IMR-90 (cell line): ENCODE data around the gene SLC8A1. TPM values are rescaled to one million over a fixed set of nuclear protein-coding genes. Genes with fewer than 3 reads are reported as not detected.

ENCODE experiments used
- ATAC-seq: fragments of 200-7000 bp; cut with Tn5 transposase; 2 replicates; pipeline ENCODE4 v1.9.1; 2020; ENCODE audit warnings: low read depth, mild to moderate bottlenecking, moderate library complexity
- BruUV-seq: library from RNA; stranded (reverse); fragments of 400-500 nt; replicated peaks from 2 replicates; lab custom pipeline; 2021; lab: Mats Ljungman, UMichigan
- CTCF ChIA-PET: fragments of 300-600 bp; formaldehyde crosslinking; extraction: SDS; loops from one replicate; lab custom pipeline; 2021; ENCODE audit warnings: antibody characterized with exemption; lab: Yijun Ruan, JAX
- POLR2A ChIA-PET: fragments of 300-600 bp; sonication (Branson Sonifier 250); formaldehyde crosslinking; loops from one replicate; lab custom pipeline; 2022; ENCODE audit warnings: antibody characterized with exemption; ENCODE audit not compliant: unreplicated experiment; lab: Charles Lee
- DNase-seq: peaks from one replicate; pipeline ENCODE4 v3.0.0; 2013
- H2AFZ ChIP-seq: replicated peaks from 2 replicates; pipeline ENCODE3; 2013; ENCODE audit warnings: low read length, mild to moderate bottlenecking; ENCODE audit not compliant: poor library complexity
- H2AK5ac ChIP-seq: 2 replicates; pipeline ENCODE4 v1.6.1; 2013; ENCODE audit warnings: low read depth, low read length, inconsistent platforms
- H2AK9ac ChIP-seq: replicated peaks from 2 replicates; pipeline ENCODE3; 2013; ENCODE audit warnings: mild to moderate bottlenecking, low read depth, low read length, moderate library complexity; ENCODE audit not compliant: poor library complexity
- H2BK120ac ChIP-seq: 2 replicates; pipeline ENCODE4 v1.6.1; 2013; ENCODE audit warnings: low read depth, low read length, inconsistent platforms
- H2BK15ac ChIP-seq: 3 replicates; pipeline ENCODE4 v1.6.1; 2013; ENCODE audit warnings: low read depth, low read length, inconsistent platforms
- H2BK20ac ChIP-seq: 2 replicates; pipeline ENCODE4 v1.6.1; 2013; ENCODE audit warnings: low read depth, mild to moderate bottlenecking, inconsistent platforms, low read length, moderate library complexity
- H2BK5ac ChIP-seq: 2 replicates; pipeline ENCODE4 v1.6.1; 2013; ENCODE audit warnings: mild to moderate bottlenecking, low read depth, low read length, inconsistent platforms; ENCODE audit not compliant: poor library complexity, severe bottlenecking
- H3K14ac ChIP-seq: replicated peaks from 2 replicates; pipeline ENCODE4 v1.6.1; 2013; ENCODE audit warnings: low read depth, low read length, inconsistent platforms
- H3K18ac ChIP-seq: 2 replicates; pipeline ENCODE4 v1.6.1; 2013; ENCODE audit warnings: low read depth, low read length, control low read depth
- H3K23ac ChIP-seq: 2 replicates; pipeline ENCODE4 v1.6.1; 2013; ENCODE audit warnings: low read depth, low read length, inconsistent platforms
- H3K27ac ChIP-seq: 2 replicates; pipeline ENCODE4 v1.5.1; 2013; ENCODE audit warnings: mild to moderate bottlenecking, control low read depth, low read length; ENCODE audit not compliant: insufficient read depth
- H3K27me3 ChIP-seq: 2 replicates; pipeline ENCODE4 v1.6.1; 2013; ENCODE audit warnings: low read length; ENCODE audit not compliant: control insufficient read depth, insufficient read depth
- H3K36me3 ChIP-seq: 2 replicates; pipeline ENCODE4 v1.6.1; 2013; ENCODE audit warnings: low read length, mixed read lengths; ENCODE audit not compliant: control insufficient read depth, insufficient read depth
- H3K4ac ChIP-seq: 2 replicates; pipeline ENCODE4 v1.6.1; 2013; ENCODE audit warnings: low read depth, low read length, inconsistent platforms
- H3K4me1 ChIP-seq: 2 replicates; pipeline ENCODE4 v1.6.1; 2013; ENCODE audit warnings: low read length, mixed read lengths; ENCODE audit not compliant: control insufficient read depth, insufficient read depth
- H3K4me2 ChIP-seq: 2 replicates; pipeline ENCODE4 v1.6.1; 2013; ENCODE audit warnings: low read depth, mild to moderate bottlenecking, control low read depth, low read length, moderate library complexity
- H3K4me3 ChIP-seq: 2 replicates; pipeline ENCODE4 v1.5.1; 2013; ENCODE audit warnings: low read depth, mild to moderate bottlenecking, control low read depth, low read length, moderate library complexity; ENCODE audit not compliant: insufficient read depth
- H3K56ac ChIP-seq: 2 replicates; pipeline ENCODE4 v1.6.1; 2013; ENCODE audit warnings: low read length, inconsistent platforms; ENCODE audit not compliant: insufficient read depth; ENCODE audit errors: extremely low read depth
- H3K79me1 ChIP-seq, 2 experiments: 2 replicates each; pipeline ENCODE4 v1.6.1; 2013; ENCODE audit warnings: low read length in 2 of 2, inconsistent platforms in 1 of 2, low read depth in 1 of 2
- H3K9ac ChIP-seq: 2 replicates; pipeline ENCODE4 v1.6.1; 2013; ENCODE audit warnings: low read depth, low read length, control low read depth
- H3K9me1 ChIP-seq: 2 replicates; pipeline ENCODE4 v1.6.1; 2013; ENCODE audit warnings: low read length, inconsistent platforms; ENCODE audit not compliant: insufficient read depth
- H3K9me3 ChIP-seq: 2 replicates; pipeline ENCODE4 v1.6.1; 2013; ENCODE audit warnings: low read length; ENCODE audit not compliant: control insufficient read depth, insufficient read depth
- H4K20me1 ChIP-seq: 2 replicates; pipeline ENCODE4 v1.6.1; 2013; ENCODE audit warnings: low read length, inconsistent platforms; ENCODE audit not compliant: insufficient read depth
- H4K5ac ChIP-seq: 2 replicates; pipeline ENCODE4 v1.6.1; 2013; ENCODE audit warnings: mild to moderate bottlenecking, low read depth, low read length, control low read depth
- H4K8ac ChIP-seq, 2 experiments: 2 replicates each; pipeline ENCODE4 v1.6.1; 2013; ENCODE audit warnings: low read depth in 2 of 2, low read length in 2 of 2, control low read depth in 1 of 2, inconsistent platforms in 1 of 2
- H4K91ac ChIP-seq: 2 replicates; pipeline ENCODE4 v1.6.1; 2013; ENCODE audit warnings: low read depth, low read length, inconsistent platforms; ENCODE audit not compliant: insufficient read depth
- CEBPB ChIP-seq: IDR thresholded peaks from 2 replicates; pipeline ENCODE4 v1.6.1; 2012; ENCODE audit warnings: low read depth, low read length, improper control_type of control experiment
- POLR2A ChIP-seq: IDR thresholded peaks from 2 replicates; pipeline ENCODE4 v1.6.1; 2012; ENCODE audit warnings: mild to moderate bottlenecking, low read depth, low read length
- WGBS, 2 experiments: methylation state at CpG; one replicate each; pipeline versions ENCODE4 v1.1.5 to v1.1.7; 2013; ENCODE audit warnings: missing lambda C conversion rate in 2 of 2; ENCODE audit not compliant: insufficient read length in 1 of 2; ENCODE audit errors: extremely low coverage in 2 of 2; 5-methylcytosine and 5-hydroxymethylcytosine counted together
- dilution Hi-C: fragments of 300-500 bp; cut with HindIII; formaldehyde crosslinking; loops from one replicate; pipeline ENCODE4 v1.14.3; 2018; ENCODE audit warnings: low sequenced_read_pairs; ENCODE audit not compliant: unreplicated experiment
- in situ Hi-C: fragments of 300-500 bp; cut with MboI; formaldehyde crosslinking; loops from 3 replicates; pipeline ENCODE4 v1.14.3; 2019; ENCODE audit warnings: low sequenced_read_pairs, inconsistent platforms, mixed read lengths
- intact Hi-C: fragments of 100-400 bp; cut with micrococcal nuclease; formaldehyde crosslinking; loops from 2 replicates; pipeline ENCODE4 v1.10.0; 2022
- polyA plus RNA-seq, 3 experiments: library from polyadenylated mRNA; depleted of rRNA; stranded (reverse); fragments of >200 nt; gene quantifications; 2 replicates each; pipeline ENCODE4 v1.2.3, GENCODE V29; 2012; ENCODE audit warnings: low replicate concordance in 1 of 3
- total RNA-seq: library from RNA; depleted of rRNA; stranded (reverse); fragments of >200 nt; gene quantifications from 2 replicates; pipeline ENCODE4 v1.2.3, GENCODE V29; 2012

Gene SLC8A1
- total and polyA plus RNA-seq, 2 of the 4 experiments (the other 2 are of a cell fraction), result 7.7 to 57.0 TPM

GRCh38 chr2:40286721-40287120 lies 165.2 kb downstream of the SLC8A1 start:
- no peaks in the 10 kb centered on the region for H4K20me1 ChIP-seq
- H3K14ac ChIP-seq, result peak overlapping the region; percentile 32; the same call in 1 of the 2 replicates
- H3K4me2 ChIP-seq, result no peak overlapping the region
- no peak overlapping the region for H4K8ac ChIP-seq
- no peak overlapping the region for H2BK15ac ChIP-seq
- ChIA-PET CTCF (interaction anchor here (0.7 kb wide), 1 partner anchor 161 kb away, joined by 3 read pairs; no protein-coding TSS in a partner anchor), POLR2A (interaction anchor here (0.5 to 0.6 kb wide), 2 partner anchors 11 to 71 kb away, joined by 5 to 9 read pairs; no protein-coding TSS in a partner anchor)
- H3K36me3 ChIP-seq, result no peaks in the 10 kb centered on the region
- DNase-seq (no peak), ATAC-seq (no peak)
- no peaks in the 10 kb centered on the region for H3K9me3 ChIP-seq
- H3K4me3 ChIP-seq, result no peak overlapping the region
- H3K27me3 ChIP-seq, result no peaks in the 10 kb centered on the region
- no peak overlapping the region for H4K91ac ChIP-seq
- H3K79me1 ChIP-seq, result peaks cover 10 to 18% of the 10 kb centered on the region in 2 experiments; a peak in 3 of 4 replicates
- H3K9me1 ChIP-seq, result peaks cover 9% of the 10 kb centered on the region
- H3K4ac ChIP-seq, result no peak overlapping the region
- H2BK120ac ChIP-seq, result no peak overlapping the region
- no peak overlapping the region for H2BK5ac ChIP-seq
- in situ Hi-C loops, result no loop called here
- 0 out of 2 replicates have a peak overlapping the region, but pooled peaks have one; percentile 10 for H2AK5ac ChIP-seq
- H4K5ac ChIP-seq, result peak overlapping the region; percentile 58; the same call in 1 of the 2 replicates
- H3K18ac ChIP-seq, result no peak overlapping the region
- no peak overlapping the region for H3K9ac ChIP-seq
- WGBS, 2 experiments, result no CpG with 5 or more reads among the region's 3 CpGs
- TF ChIP-seq POLR2A (no peak), CEBPB (peak; percentile 55)
- no TSS peak for BruUV-seq
- H3K56ac ChIP-seq, result no peak overlapping the region
- peaks cover 12% of the 10 kb centered on the region for H3K4me1 ChIP-seq
- dilution Hi-C loops, result no loop called here
- no peak overlapping the region for H3K27ac ChIP-seq
- H2AFZ ChIP-seq, result no peak overlapping the region
- intact Hi-C loops, result no loop called here
- no peak overlapping the region; the same call in 1 of the 2 replicates for H2BK20ac ChIP-seq
- no peak overlapping the region for H3K23ac ChIP-seq
- no peak overlapping the region for H2AK9ac ChIP-seq
